Stomach (tissue), 4 donors: ENCODE data around the gene MAP3K10.

ENCODE experiments used
- POLR2A ChIP-seq, 4 donors: fragments of 450-650 bp; IDR thresholded peaks; one replicate each; pipeline ENCODE4 v1.6.1; 2016; ENCODE audit warnings: antibody characterized with exemption in 4 of 4, control low read depth in 2 of 4, mild to moderate bottlenecking in 1 of 4, moderate library complexity in 1 of 4
- TF ChIP-seq, protein P1 (sequence below), 7 experiments: fragments of 450-650 bp in 4 of 7; fragments of 200-600 bp in 3 of 7; sonication (generic) in 3 of 7; IDR thresholded peaks; one replicate each; pipeline ENCODE4 v1.5.1; 2016 to 2019; ENCODE audit warnings: antibody characterized with exemption in 7 of 7, control low read depth in 2 of 7, mild to moderate bottlenecking in 1 of 7

DNA sequence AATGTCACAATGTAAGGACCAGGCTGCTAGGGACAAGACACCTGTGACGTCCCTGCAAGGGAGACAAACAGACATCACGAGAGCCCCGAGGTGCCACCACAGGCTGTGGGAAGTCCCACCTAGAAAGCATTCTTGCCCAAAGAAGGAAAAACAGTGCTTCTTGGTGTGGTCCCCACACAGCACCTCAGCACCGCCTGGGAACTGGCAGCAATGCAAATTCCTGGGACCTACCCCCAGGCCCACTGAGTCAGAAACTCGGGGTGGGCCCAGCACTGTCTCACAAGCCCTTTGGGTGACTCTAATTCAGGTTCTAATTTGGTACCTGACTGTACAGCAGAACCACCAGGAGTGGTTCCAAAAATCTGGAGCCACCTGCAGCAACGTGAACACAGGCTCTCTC is 49.1 kb downstream of the MAP3K10 start:
- TF ChIP-seq POLR2A (IDR thresholded peaks at IDR 0.05): no peak
- TF ChIP-seq, protein P1, sequence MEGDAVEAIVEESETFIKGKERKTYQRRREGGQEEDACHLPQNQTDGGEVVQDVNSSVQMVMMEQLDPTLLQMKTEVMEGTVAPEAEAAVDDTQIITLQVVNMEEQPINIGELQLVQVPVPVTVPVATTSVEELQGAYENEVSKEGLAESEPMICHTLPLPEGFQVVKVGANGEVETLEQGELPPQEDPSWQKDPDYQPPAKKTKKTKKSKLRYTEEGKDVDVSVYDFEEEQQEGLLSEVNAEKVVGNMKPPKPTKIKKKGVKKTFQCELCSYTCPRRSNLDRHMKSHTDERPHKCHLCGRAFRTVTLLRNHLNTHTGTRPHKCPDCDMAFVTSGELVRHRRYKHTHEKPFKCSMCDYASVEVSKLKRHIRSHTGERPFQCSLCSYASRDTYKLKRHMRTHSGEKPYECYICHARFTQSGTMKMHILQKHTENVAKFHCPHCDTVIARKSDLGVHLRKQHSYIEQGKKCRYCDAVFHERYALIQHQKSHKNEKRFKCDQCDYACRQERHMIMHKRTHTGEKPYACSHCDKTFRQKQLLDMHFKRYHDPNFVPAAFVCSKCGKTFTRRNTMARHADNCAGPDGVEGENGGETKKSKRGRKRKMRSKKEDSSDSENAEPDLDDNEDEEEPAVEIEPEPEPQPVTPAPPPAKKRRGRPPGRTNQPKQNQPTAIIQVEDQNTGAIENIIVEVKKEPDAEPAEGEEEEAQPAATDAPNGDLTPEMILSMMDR (IDR thresholded peaks at IDR 0.05): no peak
